ENCODE results near the gene PSMA2.

The PSMA2 gene

DNA sequence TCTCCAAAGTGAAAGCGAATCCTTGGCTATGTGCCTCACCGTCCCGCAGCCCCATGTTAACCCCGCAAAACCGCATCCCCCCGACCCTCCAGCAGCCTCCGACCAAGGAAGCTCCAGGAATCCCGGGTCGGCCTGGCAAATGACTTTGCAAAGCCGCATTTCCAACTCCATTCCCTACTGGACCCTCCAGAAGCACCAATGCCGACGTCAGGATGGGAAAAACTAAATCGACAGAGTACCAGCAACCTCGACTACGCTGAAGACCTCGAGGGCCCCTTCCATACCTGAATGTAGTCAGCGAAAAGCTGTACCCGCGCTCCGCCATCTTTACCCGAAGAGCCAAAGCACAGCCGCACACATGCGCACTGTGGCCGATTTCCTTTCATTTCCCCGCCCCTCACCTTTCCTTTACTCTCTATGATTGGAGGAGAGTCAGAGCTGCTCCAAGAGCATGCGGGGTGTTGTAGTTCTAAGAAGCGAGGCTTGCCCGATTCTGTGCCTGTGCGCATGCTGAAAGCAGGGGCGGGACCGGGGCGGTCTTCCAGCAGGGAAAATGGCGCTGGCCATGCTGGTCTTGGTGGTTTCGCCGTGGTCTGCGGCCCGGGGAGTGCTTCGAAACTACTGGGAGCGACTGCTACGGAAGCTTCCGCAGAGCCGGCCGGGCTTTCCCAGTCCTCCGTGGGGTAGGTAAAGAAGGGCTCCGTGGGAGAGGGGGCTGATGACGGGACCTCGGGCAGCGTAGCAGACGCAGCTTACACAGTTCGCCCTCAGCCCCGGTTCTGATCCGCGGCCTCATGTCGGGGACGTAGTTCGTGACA lies at the start of gene PSMA2, which contains the start of gene MRPL32:
Gene PSMA2, minus strand, starts transcription at position 341 of the 818 bp plus-strand sequence. Its CDS starts 16 bp downstream, at position 325.
Gene MRPL32, plus strand, starts transcription at position 543 of the 818 bp plus-strand sequence. Its CDS starts 11 bp downstream, at position 554.
- peak; percentile 91 for DNase-seq

DNA sequence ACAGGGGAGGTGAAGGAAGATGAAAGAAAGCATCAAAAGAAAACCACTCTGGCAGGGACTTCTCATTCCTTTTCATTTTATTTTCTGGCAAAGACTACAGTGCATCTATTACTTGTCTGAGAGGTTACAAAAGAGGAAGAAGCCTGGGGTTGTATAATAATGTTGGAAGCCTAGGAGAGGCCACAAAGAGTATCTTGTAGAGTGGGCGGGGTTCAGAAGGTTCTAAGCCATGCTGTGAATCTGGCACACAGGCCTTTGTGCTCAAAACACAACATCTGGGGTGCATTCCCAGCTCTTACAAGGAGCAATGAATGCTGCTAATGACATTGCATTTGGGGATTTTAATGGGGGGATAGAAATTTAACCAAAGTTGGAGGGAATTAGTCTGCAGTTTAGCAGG lies 49.6 kb upstream of the PSMA2 start:
- no peak for DNase-seq

DNA sequence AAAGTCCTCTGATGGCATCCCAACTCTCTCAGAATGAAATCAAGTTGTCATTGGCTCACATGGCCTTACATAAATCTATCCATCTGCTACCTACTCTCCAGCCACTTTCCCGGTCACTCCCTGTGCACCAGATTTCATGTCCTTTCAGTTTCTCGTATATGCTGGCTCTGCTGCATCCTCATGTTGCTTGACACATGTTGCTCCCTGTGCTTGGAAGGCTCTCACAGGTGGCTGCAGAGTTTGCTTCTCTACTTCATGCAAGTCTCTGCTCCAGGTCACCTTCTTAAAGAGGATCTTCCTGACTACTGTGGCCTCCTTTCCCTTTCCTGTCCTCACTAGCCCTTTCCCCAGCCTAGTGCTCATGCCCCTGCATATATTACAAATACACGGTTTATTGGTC lies 48.5 kb upstream of the PSMA2 start:
- DNase-seq = no peak

DNA sequence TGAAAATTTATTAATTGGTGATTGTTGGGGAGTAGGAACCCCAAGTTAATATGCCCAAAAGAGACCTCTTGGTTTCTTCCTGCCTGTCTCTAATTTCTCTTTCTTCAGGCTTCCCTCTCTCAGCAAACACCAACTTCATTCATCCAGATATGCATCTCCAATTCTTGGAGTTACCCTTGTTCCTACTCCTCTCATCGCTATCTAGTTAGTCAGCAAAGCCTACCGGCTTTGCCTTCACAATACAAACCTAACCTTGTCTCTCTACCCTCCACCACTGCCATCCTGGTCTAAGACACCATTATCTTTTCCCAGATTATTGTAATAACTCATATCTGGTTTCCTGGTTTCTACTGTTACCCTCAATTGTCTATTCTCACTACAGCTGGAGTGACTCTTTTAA lies 48.1 kb upstream of the PSMA2 start:
- no peak for DNase-seq

DNA sequence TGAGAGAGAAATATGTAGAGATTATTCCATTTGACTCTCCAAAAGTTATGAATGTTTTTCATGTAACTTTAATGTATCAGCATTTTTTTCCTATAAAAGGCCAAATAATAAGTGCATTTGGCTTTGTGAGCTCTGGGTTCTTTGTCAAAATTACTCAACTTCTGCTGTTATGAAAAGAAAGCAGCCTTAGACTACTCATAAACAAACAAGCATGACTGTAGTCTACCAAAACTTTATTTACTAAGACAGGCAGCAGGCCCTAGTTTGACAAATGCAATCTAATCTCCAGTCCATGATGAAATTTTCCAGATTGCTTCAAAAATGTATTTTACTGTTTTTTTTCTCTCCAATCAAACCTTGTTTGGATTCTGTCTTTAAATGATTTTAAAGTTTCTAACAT lies 46.5 kb upstream of the PSMA2 start:
- DNase-seq = no peak

DNA sequence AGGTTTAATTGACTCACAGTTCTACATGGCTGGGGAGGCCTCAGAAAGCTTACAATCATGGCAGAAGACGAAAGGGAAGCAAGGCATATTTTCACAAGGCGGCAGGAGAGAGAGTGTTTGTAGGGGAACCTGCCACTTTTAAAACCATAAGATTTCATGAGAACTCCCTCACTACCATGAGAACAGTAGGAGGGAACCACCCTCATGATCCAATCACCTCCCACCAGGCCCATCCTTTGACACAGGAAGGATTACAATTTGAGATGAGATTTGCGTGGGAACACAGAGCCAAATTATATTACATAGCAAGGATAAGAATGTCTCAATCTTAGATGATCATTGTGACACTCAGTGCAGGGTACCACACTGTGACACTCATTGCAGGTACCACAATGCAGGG lies 44.4 kb upstream of the PSMA2 start:
- DNase-seq = no peak

DNA sequence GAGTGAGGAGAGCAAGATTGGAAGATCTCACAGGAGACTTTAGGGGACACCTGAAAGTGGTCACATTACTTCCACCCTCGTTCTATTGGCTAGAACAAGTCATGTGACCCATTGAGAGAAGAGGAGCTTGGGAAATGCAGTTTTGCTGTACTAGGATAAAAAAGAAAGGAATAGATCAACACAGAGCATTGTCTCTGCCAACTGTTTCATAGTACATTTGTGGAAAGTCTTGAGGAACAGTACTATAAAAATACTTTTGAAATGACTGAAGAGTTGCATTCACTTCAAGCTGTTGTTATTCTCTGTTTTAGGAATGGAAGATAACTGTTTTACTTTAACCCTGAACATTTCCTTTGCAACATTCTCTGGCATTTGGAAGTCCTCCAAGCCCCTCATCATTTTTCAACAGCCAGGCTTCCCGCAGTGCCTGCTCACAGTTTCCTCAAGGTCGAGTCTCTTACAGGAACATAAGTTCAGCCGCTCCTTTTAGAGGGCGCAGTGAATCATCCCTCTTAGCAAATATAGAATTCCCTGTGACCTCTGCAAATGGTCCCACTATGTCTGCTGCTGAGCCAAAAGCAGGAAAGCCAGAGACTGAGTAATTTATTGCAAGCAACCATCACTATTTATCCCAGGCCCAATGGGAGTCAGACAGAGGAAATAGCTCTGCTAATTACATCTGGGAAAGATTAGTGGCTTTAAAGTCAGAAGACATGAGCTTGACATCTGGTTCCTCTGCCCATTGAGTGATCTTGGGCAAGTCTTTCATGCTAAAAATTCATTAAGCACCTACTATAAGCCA lies 40.9 kb upstream of the PSMA2 start:
- DNase-seq = no peak

DNA sequence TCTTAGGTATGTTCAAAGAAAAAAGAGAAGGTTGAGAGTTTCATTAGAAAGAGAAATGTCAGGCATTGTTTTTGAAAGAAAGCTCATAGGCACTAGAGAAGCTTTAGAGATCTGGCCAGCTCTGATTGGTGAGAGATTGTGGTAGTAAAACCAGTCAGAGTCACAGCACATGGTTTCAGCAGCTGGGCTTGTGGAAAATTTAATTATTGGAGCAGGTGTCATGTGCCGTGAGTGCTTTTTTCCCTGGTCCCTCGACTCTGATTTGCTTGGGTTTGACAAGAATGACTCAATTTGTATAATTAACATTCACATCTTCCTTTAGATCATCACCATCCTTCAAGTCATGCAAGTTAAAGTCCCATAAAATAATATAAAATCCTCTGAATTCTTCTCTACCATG lies 35.4 kb upstream of the PSMA2 start:
- no peak for DNase-seq

DNA sequence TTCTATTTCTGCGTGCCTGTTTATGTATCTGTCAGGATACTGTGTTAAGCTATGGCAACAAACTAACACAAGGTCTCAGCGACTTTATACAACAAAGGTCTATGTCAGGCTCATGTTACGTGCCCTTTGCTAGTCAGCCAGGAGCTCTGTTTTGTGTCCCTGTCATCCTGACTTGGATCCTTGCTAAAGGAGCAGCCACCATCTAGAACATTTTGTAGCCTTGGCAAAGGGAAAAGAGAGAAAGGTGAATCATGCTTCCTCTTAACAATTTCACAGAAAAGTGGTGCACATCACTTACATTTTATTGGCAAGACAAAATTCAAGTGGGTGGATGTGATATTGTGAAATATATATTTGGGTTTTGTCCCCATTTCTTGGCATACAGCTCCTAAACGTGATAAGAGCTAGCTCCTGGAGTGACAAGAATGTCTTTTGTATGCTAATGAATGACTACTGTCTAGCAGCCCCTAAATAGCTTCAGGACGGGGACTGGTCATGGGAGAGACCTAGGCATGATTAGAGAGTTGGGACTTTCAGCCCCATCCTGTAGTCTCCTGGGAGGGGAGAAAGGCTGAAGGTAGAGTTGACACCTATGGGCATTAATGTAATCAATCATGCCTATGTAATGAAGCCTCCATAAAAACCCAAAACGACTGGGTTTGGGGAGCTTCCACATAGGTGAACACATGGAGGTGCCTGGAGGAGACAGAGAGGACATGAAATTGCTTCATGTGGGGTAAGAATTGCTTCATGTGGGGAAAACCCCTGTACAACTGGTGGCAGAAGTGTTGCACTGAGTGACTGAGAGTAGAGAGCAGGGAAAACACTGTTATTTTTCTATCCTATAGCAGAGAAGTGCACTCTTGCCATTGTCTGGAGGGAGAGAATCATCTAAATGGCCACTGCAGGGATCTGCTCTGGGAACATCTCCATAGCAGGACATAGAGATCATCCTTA lies 33.2 kb upstream of the PSMA2 start:
- DNase-seq = no peak

DNA sequence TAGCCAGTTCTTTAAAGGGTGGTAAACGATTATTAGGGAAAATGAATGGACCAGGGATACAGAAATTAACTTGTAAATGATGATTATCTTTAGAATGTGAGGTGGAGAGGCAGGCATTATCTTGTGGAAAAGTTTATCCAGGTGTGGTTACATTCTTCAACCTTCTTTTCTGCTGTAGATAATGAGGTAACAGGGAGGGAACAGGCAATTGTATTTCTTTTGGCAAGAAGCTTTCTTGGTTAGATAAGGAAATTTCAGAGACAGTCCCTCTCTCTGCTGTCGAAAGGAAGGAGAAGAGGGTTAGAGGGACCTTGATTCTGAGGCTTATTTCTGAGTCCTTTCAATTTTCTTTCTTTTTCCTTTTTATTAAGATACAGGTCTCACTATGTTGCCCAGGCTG lies 32.3 kb upstream of the PSMA2 start:
- DNase-seq = no peak

DNA sequence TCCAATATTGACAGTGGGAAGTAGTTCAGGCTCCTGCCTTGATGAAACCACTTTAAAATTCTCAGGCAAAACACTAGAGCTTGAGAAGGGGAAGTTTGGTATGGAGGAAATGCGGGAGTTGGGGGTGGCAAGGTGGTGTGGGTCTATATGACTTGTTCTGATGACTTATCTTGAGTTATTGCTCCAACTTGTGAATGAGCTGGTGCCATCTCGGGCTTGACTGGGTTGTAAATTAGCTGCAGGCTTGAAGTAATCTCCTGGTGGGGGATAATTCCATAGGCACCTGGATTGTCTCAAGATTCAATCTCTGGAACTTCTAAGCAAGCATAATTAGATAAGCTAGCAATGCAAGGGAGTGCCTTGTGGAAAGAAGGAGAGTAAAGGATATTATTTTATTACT lies 29.2 kb upstream of the PSMA2 start:
- DNase-seq = no peak

DNA sequence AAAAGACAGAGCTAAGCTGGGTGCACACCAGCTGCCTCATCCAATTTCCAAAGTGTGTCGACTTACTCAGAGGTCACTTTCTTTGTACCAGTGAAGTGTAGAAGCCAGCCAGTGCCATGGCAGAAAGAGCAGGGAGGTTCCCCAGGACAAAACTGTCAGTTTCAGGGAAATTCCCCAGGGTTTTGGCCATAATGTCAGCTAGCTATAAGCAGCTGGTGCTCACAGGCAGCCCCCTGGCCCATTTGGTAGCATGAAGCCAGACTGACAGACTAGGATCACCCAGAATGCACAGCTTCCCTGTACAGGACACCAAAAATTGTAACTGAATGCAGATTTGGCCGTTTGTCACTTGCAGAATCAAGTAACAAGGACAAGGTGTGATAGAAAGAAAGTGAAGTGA lies 28.8 kb upstream of the PSMA2 start:
- DNase-seq = no peak

DNA sequence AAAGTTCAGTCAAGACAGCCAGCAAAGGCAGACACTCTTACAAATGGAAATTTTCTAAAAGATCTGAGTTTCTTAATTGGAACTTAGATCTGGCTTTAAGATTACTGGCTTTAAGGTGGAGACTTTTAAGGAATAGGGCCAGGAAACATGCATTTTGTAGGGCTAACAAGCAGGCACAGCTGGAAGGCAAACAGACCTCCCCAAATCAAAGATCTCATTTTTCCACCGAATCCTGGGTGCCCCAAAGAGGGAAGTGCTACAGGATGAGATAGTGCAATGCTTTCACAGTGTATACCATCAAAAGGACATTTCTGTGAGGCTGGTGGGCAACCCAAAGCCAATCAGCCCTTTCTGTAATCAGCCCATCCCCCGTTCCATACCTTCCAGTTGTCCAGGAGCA lies 27.6 kb upstream of the PSMA2 start:
- no peak for DNase-seq

DNA sequence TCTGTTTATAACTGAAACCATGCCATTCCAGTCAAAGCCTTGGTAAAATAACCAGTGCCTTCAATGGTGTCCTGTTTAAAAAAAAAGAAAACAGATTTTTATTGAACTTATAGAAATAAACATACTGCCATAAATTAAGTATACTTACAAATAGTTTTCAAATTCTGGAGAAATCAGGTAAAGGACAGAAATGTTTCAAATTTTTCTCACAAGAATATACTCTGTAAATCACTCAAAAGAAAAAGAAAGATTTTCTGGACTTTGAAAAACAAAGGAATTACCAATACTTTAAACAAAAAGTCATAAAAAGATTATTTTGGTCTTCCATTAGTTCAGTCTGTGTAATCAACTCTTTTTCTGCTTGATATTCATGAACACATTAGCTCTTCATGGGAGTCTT lies 24.1 kb upstream of the PSMA2 start:
- no peak for DNase-seq

DNA sequence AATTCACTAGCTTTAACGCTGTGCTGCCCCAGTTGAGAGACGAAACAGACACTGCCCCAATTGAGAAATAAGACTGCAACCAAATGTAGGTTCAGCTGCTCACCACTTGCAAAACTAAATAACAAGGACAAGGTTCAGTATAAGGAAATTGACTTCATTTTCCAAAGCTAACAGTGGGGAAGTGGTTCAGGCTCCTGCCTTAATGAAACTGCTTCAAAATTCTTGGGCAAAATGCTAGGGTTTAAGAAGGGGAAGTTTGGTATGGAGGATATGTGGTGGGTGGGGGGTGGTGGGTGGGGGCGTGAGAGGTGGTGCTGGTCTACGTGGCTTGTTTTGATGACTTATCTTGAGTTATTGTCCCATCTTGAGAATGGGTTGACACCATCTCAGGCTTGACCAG lies 22.0 kb upstream of the PSMA2 start:
- no peak for DNase-seq

DNA sequence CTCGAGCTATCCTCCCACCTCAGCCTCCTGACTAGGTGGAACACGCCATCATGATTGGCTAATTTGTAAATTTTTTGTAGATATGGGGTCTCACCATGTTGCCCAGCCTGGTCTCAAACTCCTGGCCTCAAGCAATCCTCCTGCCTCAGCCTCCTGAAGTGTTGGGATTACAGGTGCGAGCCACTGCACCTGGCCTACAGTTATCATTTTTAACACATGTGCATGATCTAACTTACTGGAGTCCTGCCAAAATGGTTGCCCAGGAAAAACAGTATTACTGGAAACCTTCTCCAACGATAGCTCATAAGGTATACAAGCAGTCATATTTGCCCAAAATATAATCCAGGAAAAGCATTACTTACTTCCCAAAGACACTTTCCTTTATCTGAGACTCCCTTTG lies 20.4 kb upstream of the PSMA2 start:
- DNase-seq = no peak

DNA sequence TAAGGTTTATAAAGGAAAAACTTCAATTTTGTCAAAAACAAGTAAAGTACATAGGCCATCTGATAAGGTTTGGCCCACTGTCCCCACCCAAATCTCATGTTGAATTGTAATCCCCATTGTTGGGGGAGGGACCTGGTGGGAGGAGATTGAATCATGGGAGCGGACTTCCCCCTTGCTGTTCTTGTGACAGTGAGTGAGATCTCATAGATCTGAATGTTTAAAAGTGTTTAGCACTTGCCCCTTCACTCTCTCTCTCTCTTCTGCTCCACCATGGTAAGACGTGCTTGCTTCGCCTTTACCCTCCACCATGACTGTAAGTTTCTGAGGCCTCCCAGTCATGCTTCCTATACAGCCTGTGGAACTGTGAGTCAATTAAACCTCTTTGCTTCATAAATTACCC lies 18.4 kb upstream of the PSMA2 start:
- DNase-seq = no peak

DNA sequence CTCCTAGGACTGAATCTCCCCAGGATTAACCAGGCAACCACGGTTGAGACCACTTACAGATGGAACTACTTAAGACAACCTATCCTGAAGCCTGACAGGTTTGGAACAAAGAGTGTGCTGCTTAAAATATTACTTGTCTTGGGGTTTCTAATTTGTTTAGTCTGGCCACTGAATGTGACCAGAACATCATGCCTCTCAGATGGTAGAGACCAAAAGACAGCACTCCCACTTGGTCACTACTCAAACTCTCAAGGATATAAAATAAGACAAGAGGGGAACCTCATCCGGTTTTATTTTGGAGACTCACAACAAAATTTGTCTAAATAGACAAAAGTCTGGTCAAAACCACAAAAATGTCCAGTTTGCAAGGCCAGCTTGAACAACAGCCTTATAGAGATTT lies 15.5 kb upstream of the PSMA2 start:
- no peak for DNase-seq

DNA sequence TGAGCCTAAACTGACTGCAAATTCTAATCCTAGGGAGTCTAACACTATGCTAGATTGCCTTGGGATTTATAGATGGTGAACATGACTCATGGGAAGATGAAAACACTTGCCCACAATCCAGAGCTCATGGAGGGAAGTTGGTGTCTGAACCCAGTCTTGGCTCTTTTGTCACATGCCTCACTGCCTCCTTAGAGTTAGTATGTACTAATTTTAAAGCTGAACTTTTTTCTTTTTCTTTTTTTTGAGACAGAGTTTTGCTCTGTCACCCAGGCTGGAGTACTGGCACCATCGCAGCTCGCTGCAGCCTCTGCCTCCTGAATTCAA lies 14.6 kb upstream of the PSMA2 start:
- no peak for DNase-seq

DNA sequence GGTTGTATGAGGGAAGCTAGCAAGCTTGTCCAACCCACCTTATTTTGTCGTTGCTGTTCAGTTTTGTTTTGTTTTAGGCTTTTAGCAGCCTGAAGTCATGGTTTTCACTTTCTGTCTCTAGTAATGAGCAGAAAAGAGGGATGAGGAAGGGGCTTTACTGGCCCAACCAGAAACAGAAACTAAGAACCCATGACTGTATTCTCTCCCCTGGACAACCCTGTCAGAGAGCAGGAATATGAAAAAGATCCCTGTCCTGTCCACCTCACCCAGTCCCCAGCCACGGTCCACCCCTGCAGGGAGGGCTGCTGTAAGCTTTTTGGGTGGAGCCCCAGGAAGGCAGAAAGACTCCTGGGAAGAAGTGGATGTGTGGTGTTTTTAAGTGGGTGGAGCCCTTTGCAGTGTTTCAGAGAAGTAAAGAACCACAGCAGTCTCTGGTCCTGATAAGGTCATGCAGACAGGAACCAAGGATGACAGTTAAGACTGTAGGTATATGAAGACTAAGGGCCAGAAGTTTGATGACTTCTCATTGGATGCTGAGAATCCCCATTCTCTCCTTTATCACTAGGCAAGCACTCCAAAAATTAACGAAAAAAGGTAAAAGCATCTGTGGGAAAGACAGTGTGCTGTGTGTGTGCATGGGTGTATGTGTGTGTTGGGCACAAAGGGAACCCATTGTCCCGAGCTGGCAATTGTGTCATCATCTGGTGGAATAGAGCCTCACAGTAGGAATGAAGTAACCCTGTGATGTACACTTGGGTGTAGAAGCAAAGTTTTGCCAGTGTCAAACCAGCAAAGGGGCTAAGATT lies 14.1 kb upstream of the PSMA2 start:
- no peak for DNase-seq

DNA sequence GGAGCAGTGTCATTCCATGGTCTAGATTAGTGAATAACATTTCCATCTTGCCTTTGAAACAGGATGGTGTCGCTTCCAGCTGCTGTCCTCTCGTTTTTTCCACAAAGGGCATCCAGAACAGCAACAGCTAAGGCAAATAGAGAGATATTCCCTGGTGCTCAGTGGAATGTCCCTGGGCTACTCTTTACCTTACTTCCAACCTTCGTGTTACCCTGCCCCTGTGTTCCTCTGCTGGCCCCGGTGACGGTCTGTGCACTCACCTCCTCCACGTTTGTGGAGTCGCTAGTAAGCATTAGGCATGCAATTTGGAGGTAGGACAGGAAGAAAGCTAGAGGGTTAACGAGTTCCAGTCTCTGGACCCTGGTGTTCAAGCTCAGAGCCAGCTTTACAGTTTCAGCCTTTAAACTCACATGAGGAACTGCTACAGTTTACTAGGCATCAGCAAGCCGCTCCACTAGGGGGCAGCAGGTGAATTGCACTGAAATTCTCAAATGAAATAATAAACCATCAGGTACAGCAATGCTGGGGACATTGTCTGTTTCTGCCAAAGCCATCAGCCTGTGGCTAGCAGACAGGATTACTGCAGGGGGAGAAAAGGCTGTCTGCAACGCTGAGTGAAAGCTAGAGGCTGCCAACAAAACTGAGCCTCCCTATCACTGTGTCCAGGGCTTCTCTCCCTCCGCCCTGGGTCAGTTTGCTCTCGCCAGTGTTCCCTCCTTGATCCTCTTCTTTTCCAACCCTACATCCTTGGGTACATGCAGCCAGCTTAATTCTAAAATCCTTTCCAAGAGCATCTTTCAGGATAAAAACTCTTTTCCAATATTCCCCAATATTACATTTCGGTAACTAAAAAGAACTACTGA lies 9.2 kb upstream of the PSMA2 start:
- peak; percentile 60 for DNase-seq

All from activated T-cell treated with anti-CD3 and anti-CD28 coated beads for 4 hours (primary cell).